IMR-90 (cell line): ENCODE measurements around the gene COL4A2.

Experiments used
- POLR2A ChIP-seq: IDR thresholded peaks from 2 replicates; pipeline ENCODE4 v1.6.1; 2012; ENCODE audit warnings: mild to moderate bottlenecking, low read depth, low read length
- RAD21 ChIP-seq: IDR thresholded peaks from 2 replicates; pipeline ENCODE4 v1.6.1; 2012; ENCODE audit warnings: low read length, improper control_type of control experiment
- TF ChIP-seq, protein P1 (sequence below): fragments of 150-350 bp; IDR thresholded peaks from 2 replicates; pipeline ENCODE4 v1.6.1; 2016; ENCODE audit warnings: low read depth, mild to moderate bottlenecking, low read length, moderate library complexity, borderline replicate concordance
- TF ChIP-seq, protein P2 (sequence below): conservative IDR thresholded peaks from 2 replicates; pipeline ENCODE4 v1.5.1; 2012; ENCODE audit warnings: mild to moderate bottlenecking, low read depth, low read length, improper control_type of control experiment
- TF ChIP-seq, protein P3 (sequence below): fragments of 150-350 bp; IDR thresholded peaks from 2 replicates; pipeline ENCODE4 v1.6.1; 2017; ENCODE audit warnings: mild to moderate bottlenecking, antibody characterized with exemption, low read length, low read depth

DNA sequence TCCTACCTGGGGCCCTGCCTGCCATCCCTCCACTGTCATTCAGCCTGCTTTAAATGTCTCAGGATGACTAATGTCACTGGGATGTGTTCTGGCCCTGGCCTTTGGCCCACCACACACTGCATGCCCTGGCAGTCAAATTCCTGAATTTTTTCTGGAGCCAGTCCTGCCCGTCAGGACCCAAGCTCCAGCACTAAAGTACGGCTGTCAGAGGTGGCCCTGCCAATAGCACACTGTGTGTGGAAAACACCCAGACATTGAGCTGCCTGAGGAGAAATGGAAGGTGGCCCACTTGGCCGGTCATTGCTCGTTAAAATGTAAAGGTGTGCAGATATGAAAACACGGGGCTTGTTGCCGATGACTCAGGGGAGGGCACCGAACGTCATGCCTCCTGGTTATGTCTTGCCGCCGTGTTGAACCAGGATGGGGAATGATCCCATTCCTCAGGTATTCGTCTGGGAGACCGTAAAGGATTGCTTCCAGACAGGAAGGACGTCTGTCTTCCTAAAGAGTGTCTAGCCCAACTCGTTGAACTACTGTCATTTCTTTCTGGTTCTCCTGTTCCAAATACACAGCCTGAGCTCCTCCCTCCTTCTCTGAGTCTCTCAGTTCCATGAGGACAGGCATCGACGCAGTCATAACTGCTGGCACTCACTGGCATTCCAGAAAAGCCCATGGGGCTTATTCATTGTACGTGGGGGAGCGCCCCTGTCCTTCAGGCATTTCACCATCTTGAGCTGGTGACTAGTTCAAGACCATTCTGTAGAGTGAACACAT, 40.6 kb downstream of the COL4A2 start:
- TF ChIP-seq, protein P1, sequence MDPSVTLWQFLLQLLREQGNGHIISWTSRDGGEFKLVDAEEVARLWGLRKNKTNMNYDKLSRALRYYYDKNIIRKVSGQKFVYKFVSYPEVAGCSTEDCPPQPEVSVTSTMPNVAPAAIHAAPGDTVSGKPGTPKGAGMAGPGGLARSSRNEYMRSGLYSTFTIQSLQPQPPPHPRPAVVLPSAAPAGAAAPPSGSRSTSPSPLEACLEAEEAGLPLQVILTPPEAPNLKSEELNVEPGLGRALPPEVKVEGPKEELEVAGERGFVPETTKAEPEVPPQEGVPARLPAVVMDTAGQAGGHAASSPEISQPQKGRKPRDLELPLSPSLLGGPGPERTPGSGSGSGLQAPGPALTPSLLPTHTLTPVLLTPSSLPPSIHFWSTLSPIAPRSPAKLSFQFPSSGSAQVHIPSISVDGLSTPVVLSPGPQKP: no peak
- TF ChIP-seq, protein P2, sequence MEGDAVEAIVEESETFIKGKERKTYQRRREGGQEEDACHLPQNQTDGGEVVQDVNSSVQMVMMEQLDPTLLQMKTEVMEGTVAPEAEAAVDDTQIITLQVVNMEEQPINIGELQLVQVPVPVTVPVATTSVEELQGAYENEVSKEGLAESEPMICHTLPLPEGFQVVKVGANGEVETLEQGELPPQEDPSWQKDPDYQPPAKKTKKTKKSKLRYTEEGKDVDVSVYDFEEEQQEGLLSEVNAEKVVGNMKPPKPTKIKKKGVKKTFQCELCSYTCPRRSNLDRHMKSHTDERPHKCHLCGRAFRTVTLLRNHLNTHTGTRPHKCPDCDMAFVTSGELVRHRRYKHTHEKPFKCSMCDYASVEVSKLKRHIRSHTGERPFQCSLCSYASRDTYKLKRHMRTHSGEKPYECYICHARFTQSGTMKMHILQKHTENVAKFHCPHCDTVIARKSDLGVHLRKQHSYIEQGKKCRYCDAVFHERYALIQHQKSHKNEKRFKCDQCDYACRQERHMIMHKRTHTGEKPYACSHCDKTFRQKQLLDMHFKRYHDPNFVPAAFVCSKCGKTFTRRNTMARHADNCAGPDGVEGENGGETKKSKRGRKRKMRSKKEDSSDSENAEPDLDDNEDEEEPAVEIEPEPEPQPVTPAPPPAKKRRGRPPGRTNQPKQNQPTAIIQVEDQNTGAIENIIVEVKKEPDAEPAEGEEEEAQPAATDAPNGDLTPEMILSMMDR: no peak
- TF ChIP-seq, protein P3, sequence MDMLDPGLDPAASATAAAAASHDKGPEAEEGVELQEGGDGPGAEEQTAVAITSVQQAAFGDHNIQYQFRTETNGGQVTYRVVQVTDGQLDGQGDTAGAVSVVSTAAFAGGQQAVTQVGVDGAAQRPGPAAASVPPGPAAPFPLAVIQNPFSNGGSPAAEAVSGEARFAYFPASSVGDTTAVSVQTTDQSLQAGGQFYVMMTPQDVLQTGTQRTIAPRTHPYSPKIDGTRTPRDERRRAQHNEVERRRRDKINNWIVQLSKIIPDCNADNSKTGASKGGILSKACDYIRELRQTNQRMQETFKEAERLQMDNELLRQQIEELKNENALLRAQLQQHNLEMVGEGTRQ: no peak
- TF ChIP-seq POLR2A: no peak
- peak; percentile 10; the same call in 1 of the 2 replicates for TF ChIP-seq RAD21
